Right lung (tissue), 5 donors: ENCODE data around the gene IMPDH2. TPM values are rescaled to one million over a fixed set of nuclear protein-coding genes. Genes with fewer than 3 reads are reported as not detected.

Source experiments
- DNase-seq, 2 donors: peaks; one replicate each; pipeline ENCODE4 v3.0.0-alpha.2; 2013
- polyA plus RNA-seq, 5 donors: library from polyadenylated mRNA; unstranded; fragments of 120-200 nt; gene quantifications; one replicate each; pipeline versions ENCODE4 v1.2.1 to v1.2.3, GENCODE V29; 2013; ENCODE audit warnings: inconsistent platforms in 1 of 5, low replicate concordance in 1 of 5; ENCODE audit not compliant: insufficient read length in 5 of 5, insufficient read depth in 1 of 5

The IMPDH2 gene
- polyA plus RNA-seq, 5 donors, result 264 to 341 (median 302) TPM

- DNase-seq, result no peak
Measured at GRCh38 chr3:48984663-48985062, 44.5 kb downstream of the IMPDH2 start.

DNA sequence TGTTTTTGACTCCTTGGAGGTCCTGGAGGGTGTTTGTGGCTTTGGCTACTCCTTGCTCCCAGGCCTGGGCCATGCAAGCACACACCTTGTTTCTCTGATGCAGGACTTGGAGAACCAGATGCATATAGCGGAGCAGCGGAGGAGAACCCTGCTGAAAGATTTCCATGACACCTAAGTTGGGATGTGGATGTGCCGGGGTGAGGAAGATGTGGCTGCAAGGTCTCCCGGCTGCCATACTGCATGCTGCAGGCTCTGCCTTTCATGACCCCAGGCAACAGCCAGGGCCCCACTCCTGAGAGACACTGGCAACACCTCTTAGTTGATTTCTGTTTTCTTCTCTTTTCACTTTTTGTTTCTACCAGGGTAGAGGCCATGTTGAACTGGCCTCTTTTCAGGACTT lies 46.1 kb downstream of the IMPDH2 start:
- DNase-seq, result no peak

DNA sequence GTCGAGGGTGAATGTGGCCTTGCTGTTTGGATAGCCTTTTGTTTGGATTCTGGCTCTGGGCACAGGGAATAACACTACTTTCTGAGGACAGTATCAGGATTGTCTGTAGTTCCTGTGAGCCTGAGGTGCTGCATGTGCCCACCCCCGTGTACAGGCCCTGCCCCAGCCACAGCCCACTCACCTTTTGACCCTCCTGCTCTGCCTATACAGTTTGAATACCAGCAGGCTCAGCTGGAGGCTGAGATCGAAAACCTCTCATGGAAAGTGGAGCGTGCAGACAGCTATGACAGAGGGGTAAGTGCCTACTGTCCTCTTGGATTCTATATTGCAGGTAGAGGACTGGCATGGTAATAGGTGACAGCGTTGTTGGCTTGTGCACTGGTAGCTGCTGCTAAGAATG lies 46.5 kb downstream of the IMPDH2 start:
- DNase-seq, result no peak

- DNase-seq, result no peak
Measured at GRCh38 chr3:48982016-48982415, 47.2 kb downstream of the IMPDH2 start.

DNA sequence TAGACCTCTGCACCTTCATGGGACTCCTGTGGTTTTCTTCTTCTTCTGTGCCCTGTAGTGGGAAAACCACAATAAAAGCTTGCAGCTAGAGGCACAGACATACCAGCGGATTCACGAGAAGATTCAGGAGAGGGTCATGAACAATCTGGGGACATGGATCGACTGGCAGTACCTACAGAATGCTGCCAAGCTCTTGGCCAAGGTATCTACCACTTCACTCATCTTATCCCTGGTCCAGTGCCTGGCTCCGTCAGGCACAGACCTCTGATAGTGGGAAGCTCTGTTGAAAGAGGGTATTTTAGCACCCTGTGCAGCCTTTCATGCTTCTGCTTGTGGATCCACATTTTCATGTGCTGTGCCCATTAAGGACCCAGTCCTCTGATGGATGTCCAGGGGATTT lies 48.9 kb downstream of the IMPDH2 start:
- DNase-seq, result no peak

DNA sequence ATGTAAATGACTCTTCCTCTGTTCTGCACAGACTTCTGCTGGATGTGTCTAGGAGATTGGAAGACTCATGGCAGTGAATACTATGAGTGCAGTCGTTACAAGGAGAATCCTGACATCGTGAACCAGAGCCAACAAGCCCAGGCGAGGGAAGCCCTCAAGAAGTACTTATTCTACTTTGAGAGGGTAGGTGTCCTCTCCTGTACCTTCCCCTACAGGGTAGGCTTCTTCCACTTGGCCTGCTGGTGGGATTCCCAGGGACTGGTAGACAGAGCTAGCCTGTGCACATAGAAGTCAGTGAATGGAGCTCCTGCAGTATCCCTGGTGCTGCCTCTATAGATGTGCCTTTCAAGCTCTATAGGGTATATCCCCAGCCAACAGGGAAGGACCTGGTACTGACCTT lies 49.7 kb downstream of the IMPDH2 start:
- DNase-seq, result no peak

Other genes starting within 250 kb of the IMPDH2 start
- 10 to 100 TPM; 25.7 to 36.9 (median 32.5) TPM for gene PRKAR2A, start 181.5 kb downstream of the IMPDH2 start, polyA plus RNA-seq
- 10 to 100 TPM; 12.3 to 14.6 (median 13.1) TPM for gene SLC25A20, start 130.5 kb downstream of the IMPDH2 start, polyA plus RNA-seq
- 10 to 100 TPM; 72.0 to 94.8 (median 77.5) TPM for gene ARIH2, start 110.6 kb downstream of the IMPDH2 start, polyA plus RNA-seq
- 10 to 100 TPM; 25.9 to 40.6 (median 39.5) TPM for gene P4HTM, start 39.2 kb downstream of the IMPDH2 start, polyA plus RNA-seq
- 100 to 1,000 TPM; 166 to 190 (median 180) TPM for gene WDR6, start 22.0 kb downstream of the IMPDH2 start, polyA plus RNA-seq
- 10 to 100 TPM; 51.7 to 64.7 (median 61.2) TPM for gene DALRD3, start 10.8 kb downstream of the IMPDH2 start, polyA plus RNA-seq
- gene NDUFAF3, start 7.3 kb downstream of the IMPDH2 start, polyA plus RNA-seq, result 10 to 100 TPM; 42.5 to 86.3 (median 61.1) TPM
- 10 to 100 TPM; 73.2 to 89.8 (median 82.8) TPM for gene QRICH1, start 64.7 kb upstream of the IMPDH2 start, polyA plus RNA-seq
- gene QARS1, start 75.4 kb upstream of the IMPDH2 start, polyA plus RNA-seq, result 100 to 1,000 TPM; 269 to 316 (median 279) TPM
- 10 to 100 TPM; 39.1 to 52.9 (median 49.7) TPM for gene USP19, start 91.4 kb upstream of the IMPDH2 start, polyA plus RNA-seq
- gene LAMB2, start 103.7 kb upstream of the IMPDH2 start, polyA plus RNA-seq, result 100 to 1,000 TPM; 361 to 468 (median 423) TPM
- gene CCDC71, start 136.9 kb upstream of the IMPDH2 start, polyA plus RNA-seq, result 10 to 100 TPM; 18.0 to 25.2 (median 20.1) TPM
- gene KLHDC8B, start 142.2 kb upstream of the IMPDH2 start, polyA plus RNA-seq, result 10 to 100 TPM; 34.7 to 53.4 (median 45.1) TPM
- 10 to 100 TPM; 10.8 to 13.4 (median 12.4) TPM for gene C3orf62, start 247.8 kb upstream of the IMPDH2 start, polyA plus RNA-seq